ENCODE measurements around the gene BANK1. TPM values are rescaled to one million over a fixed set of nuclear protein-coding genes. Genes with fewer than 3 reads are reported as not detected.

BANK1 gene
- total RNA-seq, 1 donor, result 1.3 TPM

DNA sequence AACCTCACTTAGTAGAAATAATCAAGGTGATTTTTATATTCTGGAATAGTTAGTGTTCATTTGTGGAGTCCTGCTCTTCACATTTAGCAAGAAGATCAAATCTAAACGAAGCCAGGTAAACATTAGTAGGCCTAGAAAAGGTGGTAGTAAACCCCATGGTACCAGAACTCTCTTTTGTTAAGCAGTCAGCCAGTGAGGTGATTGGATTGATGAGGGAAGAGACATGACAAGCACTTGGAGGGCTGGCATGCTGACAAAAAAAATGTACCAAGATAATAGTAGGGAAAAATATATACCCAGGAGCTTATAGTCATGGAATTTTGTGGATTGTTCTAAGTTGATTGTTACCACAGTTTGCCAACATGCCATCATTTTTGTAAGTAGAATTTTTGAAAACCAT, 163.8 kb downstream of the BANK1 start:
- no peak for DNase-seq (ENCODE audit: low read depth in 2 of 3, low spot score in 2 of 3)

DNA sequence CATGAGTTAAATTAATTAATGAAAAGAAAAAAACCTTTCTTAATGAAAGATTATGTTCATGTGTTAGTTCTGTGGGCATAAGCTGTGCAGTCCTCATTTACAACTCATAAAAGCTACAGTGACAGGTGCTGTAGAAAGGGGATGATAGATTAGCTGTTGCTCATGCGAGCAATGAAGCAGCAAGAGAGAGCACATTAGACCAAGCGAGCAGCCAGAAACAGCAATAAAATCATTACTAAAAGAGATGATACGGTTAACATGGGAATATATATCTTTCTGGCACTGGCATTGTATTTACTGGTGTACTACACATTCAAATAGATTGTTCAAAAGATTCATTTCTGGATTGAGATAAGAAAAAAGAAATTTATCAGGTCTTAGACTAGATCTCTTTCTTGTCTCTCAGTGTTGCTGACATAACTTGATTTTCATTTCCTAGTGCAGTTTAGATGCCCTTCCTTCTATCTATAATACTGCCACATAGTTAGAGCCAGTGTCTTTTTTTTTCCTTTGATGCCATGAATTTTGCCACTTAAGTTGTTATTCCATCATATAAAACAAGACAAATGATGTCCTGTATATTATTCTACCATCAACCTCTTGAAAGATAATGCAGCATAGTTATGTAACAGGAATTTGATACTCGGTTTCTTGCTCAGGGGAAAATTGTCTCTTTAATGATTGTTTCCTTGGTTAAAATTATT, 164.6 kb downstream of the BANK1 start:
- no peak for DNase-seq (ENCODE audit: low read depth in 2 of 3, low spot score in 2 of 3)

DNA sequence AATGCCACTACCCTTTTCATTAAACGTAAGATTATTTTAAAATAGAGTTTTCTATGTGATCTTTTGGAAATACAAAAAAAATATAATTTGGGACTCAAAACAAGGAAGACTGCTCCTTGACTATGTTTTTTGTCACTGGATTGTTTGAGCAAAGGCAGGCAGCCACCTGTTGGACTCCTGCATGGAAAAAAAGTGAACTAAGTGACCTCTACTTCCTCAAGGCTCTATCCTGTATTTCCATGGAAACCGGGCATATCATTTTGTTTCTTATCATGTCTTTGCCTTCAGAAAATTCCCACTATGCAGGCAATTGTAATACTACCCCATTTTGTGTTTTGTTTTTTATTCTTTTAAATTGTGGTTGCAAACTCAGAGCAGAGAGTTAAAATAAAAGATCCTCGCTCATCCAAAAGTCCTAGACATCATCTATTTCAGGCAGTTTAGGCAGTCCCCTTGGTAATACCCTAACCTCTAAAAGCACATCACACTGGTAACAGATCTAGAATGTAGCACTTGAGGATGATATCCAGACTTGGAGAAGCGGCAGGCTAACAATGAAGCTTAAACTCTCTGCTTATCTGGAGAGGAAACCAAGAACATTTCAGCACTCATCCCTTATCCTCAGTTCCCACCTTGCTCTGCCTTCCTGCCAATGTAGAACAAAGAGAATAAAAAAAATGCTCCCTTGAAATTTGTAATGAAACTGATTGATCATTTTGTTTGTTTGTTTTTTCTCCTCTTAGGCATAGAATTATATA, 165.7 kb downstream of the BANK1 start:
- DNase-seq (ENCODE audit: low read depth in 2 of 3, low spot score in 2 of 3), result peak in 1 of 3 donors; percentile 8

GRCh38 chr4:101958547-101958946, 168.0 kb downstream of the BANK1 start:
- DNase-seq (ENCODE audit: low read depth in 2 of 3, low spot score in 2 of 3), result no peak

DNA sequence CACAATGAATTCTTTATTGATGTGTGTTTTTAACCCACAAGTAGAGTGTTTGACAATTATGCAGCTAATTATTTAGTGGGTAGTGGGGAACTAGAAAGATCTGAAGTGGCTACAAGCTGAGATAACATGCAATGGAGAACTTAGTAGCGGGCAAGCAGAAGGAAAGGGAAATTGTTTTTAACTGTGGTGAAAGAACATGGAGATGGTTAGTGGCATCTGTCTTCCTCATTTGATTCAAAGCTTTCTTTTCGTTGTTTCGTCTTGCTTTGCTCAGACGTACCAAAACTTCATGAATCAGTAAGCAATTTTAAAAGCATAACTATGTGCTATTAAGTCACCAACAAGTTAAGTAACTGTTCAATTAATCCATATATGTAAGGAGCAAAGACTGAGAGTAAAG, 169.9 kb downstream of the BANK1 start:
- no peak for DNase-seq (ENCODE audit: low read depth in 2 of 3, low spot score in 2 of 3)

DNA sequence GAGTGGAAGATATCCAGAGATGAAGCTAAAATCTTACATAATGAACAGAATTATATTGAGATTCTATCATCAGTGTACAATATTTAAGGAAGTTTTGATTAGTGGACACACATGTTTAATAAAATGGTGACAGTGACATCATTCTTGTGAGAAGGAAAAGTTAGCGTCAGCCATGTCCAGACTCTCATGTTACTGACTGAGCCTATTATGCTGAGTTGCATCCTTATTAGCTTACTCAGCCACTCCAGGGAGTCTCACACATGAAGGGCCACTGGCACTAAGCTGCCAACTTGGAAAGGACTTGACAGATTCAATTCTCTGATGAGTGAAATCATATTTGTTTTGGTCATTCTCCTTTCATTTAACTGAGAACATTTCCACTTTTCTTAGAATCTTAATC, 170.6 kb downstream of the BANK1 start:
- no peak for DNase-seq (ENCODE audit: low read depth in 2 of 3, low spot score in 2 of 3)

DNA sequence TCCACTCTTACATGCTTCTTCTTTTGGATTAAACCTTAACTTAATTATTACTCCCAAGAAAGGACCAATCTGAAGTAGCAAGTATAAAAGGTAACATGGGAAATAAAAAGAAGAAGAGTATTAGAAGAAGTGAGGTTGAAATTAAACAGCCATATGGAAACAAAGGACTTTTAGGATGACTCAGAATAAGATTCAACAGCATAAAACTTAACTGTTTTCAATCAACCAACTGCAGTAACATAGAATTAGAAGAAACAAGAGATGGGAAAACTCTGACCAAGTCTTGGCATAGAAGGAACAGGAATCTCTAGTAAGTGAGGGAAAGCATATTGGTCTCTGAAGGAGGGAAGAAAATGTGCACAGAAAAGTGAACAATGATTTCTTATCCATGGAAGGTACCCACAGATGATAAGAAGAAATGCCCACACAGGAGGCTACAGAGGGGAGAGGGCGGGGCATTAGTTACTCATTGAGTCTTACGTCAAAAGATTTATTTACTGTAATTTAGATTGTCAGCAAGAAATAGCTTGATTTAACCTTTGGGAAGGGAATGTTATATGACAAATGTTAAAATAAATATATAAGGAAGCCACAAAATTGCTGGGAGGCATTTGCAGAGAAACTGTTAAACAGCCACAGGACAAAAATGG, 177.3 kb downstream of the BANK1 start:
- no peak for DNase-seq (ENCODE audit: low read depth in 2 of 3, low spot score in 2 of 3)

GRCh38 chr4:101968364-101968763, 177.8 kb downstream of the BANK1 start:
- DNase-seq (ENCODE audit: low read depth in 2 of 3, low spot score in 2 of 3), result no peak

- DNase-seq (ENCODE audit: low read depth in 2 of 3, low spot score in 2 of 3), result no peak
Measured at GRCh38 chr4:101969965-101970364, 179.4 kb downstream of the BANK1 start.

- no peak for DNase-seq (ENCODE audit: low read depth in 2 of 3, low spot score in 2 of 3)
Measured at GRCh38 chr4:101970547-101971155, 180.1 kb downstream of the BANK1 start.

GRCh38 chr4:101972791-101973190, 182.3 kb downstream of the BANK1 start:
- DNase-seq (ENCODE audit: low read depth in 2 of 3, low spot score in 2 of 3), result no peak

DNA sequence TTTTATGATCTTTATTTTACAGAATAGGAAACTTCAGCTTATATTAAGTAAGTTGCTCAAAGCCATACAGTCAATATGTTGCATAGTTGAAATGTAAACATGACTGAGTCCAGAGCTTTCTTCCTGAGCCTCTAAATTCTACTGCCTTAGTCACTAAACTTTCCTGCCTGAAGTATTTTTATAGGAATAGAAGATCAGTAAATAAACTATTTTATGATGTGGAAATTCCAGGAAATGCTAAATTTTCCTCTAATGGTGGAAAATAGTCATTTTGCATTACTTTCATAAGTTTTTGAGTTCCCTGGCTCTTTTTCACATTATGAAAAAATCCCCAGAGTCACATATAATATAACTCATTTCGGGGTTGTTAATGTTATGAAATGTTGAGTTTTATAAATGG, 182.8 kb downstream of the BANK1 start:
- DNase-seq (ENCODE audit: low read depth in 2 of 3, low spot score in 2 of 3), result no peak

DNA sequence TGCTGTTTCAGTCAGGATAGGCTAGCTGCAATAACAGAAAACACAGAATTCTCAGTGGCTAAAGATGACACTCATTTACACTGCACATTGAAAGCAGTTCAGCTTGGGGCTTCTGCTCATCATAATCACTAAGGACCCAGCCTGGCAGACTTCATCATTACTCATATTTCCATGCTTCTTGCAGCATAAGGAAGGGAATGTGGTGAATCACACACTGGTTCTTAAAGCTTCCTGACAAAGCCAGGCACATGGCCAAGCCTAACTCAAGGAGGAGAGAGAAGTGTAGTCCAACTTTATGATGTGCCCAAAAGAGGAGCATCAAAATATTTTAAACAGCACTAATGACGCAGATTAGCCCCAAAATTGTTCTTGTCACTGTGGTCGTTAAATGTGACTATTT, 186.5 kb downstream of the BANK1 start:
- DNase-seq (ENCODE audit: low read depth in 2 of 3, low spot score in 2 of 3), result no peak

- peak in 2 of 3 donors; percentile 12 to 54 for DNase-seq (ENCODE audit: low read depth in 2 of 3, low spot score in 2 of 3)
Measured at GRCh38 chr4:101981756-101982155, 191.2 kb downstream of the BANK1 start.

DNA sequence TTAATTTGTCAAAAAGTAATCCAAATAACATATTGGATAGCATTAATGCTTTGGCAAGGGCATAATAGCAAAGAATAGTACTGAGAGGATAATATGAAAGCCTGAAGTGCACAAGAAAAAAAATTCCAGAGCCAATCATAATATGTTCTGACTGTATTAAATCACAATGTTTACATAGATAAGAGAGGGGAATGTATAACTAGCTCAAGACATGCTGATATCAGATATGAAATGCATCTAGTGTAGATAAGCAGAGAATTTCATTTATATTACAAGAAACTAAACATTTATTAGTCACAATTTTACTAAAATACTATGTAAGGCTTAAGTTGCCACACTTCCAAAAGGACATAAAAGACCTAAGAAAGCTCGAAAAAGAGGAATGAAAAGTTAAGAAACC, 193.3 kb downstream of the BANK1 start:
- no peak for DNase-seq (ENCODE audit: low read depth in 2 of 3, low spot score in 2 of 3)

- no peak for DNase-seq (ENCODE audit: low read depth in 2 of 3, low spot score in 2 of 3)
Measured at GRCh38 chr4:101987623-101988243, 197.2 kb downstream of the BANK1 start.

GRCh38 chr4:101989551-101989950, 199.0 kb downstream of the BANK1 start:
- DNase-seq (ENCODE audit: low read depth in 2 of 3, low spot score in 2 of 3), result no peak

- DNase-seq (ENCODE audit: low read depth in 2 of 3, low spot score in 2 of 3), result no peak
Measured at GRCh38 chr4:101992446-101992845, 201.9 kb downstream of the BANK1 start.

- DNase-seq (ENCODE audit: low read depth in 2 of 3, low spot score in 2 of 3), result no peak
Measured at GRCh38 chr4:101993002-101993841, 202.7 kb downstream of the BANK1 start.

Data from hematopoietic multipotent progenitor cell (in vitro differentiated cells).